GM20000 (cell line): Measurements from ENCODE around the gene RBM7.

ENCODE experiments used
- DNase-seq: peaks from one replicate; pipeline ENCODE4 v3.0.0; 2012; ENCODE audit warnings: low spot score
- CTCF ChIP-seq: IDR thresholded peaks from 2 replicates; pipeline ENCODE4 v1.5.1; 2012; ENCODE audit warnings: mild to moderate bottlenecking, control low read depth; ENCODE audit errors: extremely low read depth, missing control alignments

The RBM7 gene

DNA sequence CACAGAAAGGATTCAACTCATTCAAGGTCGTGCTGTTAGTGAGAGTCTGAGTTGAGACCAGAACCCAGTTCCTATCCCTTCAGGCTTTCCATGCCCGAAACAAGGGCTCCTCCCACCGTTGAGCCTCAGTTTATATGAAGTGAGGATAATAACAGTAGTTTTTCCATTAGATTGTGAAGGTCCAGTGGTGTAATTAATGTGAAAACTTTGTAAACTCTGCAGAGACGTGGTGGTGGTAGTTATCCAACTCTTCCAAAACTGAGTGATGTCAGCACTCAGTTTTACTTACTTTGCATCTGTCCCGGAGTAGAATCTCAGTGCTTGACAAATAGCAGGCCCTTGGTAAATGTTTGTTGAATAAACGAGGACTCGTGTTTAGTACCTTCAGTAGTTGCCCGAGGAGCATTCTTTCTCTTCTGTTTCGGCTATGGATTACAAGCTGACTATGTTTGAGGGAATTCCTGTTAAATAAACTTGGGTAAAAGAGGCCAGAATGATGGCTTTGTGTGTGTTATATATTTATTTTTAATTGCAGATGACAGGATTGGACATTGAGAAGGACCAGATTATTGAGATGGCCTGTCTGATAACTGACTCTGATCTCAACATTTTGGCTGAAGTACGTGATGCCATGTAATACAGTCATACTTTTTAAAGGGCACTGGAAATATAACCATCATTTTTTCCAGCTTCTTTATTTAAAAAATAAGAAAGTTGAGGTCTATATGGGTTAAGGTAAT is 39.8 kb downstream of the RBM7 start:
- no peak for DNase-seq
- no peak for TF ChIP-seq CTCF

- TF ChIP-seq CTCF: no peak
- DNase-seq: no peak
These were observed 40.7 kb downstream of the RBM7 start for GRCh38 chr11:114440971-114441763.

DNA sequence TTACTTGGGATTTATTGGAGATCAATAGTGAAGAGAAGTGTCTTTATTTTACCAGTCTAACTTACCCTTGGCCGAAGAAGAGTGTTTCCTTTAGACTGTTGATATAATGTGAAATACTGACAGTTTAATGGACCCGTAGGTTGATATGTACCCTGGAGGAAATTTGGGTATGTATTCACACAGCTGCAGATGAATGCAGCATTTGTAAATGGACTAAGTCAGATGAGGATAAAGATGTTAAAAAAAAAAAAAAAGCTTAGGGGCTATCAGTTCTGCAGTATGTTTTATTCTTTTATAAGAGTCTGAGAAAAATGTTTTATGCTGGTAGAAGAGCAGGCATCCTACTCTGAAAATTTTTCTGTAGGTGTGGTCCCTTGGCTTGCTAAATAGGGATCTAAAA is 41.5 kb downstream of the RBM7 start:
- DNase-seq: no peak
- no peak for TF ChIP-seq CTCF

DNA sequence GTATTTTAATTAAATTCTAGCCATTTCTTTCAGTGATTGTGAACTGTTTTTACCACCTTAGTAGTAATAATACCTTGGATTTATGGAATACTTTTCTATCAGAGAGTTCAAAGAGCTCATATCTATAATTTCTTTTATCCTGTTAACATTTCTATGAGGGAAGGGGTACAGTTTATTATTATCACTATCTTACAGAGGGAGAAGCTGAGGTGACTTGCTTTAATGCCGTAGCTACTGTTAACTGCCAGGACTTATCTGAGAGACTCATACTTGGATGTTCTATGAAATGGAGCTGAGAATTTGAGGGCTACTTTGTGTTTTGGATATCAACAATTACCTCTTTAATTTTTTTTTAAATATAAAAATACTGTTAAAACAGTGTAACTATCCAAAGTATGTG is 42.1 kb downstream of the RBM7 start:
- TF ChIP-seq CTCF: no peak
- no peak for DNase-seq

DNA sequence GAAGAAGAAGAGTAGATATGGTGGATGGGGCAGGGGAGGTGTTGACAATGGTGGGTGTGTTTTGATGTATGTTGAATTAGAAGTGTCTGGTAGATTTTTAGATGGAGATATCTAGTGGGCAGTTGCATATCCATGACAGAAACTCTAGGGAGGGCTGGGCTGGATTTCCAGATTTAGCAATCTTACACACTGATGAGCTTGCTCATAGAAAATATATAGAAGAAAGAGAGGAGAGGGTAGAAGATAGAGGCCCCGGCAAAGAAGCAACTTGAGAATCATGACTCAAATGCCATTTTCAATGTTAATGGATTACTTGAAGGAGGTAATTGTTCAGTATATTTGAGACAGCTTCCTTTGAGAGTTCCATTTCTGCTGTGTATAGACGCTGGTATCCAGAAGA is 47.0 kb downstream of the RBM7 start:
- no peak for DNase-seq
- no peak for TF ChIP-seq CTCF

GRCh38 chr11:114447892-114448291 is 47.4 kb downstream of the RBM7 start:
- DNase-seq: no peak

More at GRCh38 chr11:114447892-114448291, 47.4 kb downstream of the RBM7 start:
- TF ChIP-seq CTCF: no peak
